Activated CD4-positive, alpha-beta T cell treated with anti-CD3 and anti-CD28 coated beads, Interleukin-2, amount 50 U/mL, for 24 hours (primary cell): ENCODE measurements around the gene MRS2.

ENCODE experiments used
- DNase-seq, 2 donors: peaks; one replicate each; pipeline ENCODE4 v3.0.0-alpha.2; 2020; ENCODE audit warnings: low read depth in 1 of 2, low spot score in 1 of 2

Gene MRS2

GRCh38 chr6:24469811-24470210 is 67.1 kb downstream of the MRS2 start:
- DNase-seq, result no peak

DNA sequence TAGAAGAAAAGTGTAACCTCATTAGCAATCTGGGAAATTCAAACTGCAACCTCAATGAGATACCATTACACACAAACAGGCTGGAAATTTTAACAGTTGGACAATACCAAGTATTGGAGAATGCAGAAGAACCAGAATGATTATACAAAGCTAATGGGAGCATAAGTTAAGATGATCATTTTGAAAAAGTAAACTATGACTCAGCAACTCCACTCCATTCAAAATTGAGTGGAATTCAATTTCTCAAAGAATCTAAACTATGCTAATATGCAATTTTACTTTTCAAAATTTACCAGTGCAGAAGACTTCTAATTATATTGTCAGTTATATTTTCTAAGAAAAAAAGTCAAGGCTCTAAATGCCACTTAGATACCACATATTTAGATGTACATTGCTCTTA is 69.4 kb downstream of the MRS2 start:
- no peak for DNase-seq
